K562 (cell line): ENCODE data around the gene TJP2.

Experiments used
- EP300 ChIP-seq: IDR thresholded peaks from 2 replicates; pipeline ENCODE4 v1.6.1; 2012; ENCODE audit warnings: low read length, improper control_type of control experiment
- FOS ChIP-seq: IDR thresholded peaks from 3 replicates; pipeline ENCODE4 v1.6.1; 2011; ENCODE audit not compliant: insufficient read length; ENCODE audit errors: extremely low read depth
- LARP7 ChIP-seq: fragments of 450-650 bp; IDR thresholded peaks from 2 replicates; pipeline ENCODE4 v1.6.1; 2016
- NFE2 ChIP-seq: IDR thresholded peaks from 2 replicates; pipeline ENCODE4 v1.6.1; 2014; ENCODE audit warnings: antibody characterized with exemption, low read depth
- SP2 ChIP-seq: IDR thresholded peaks from 2 replicates; pipeline ENCODE4 v1.6.1; 2011; ENCODE audit warnings: mild to moderate bottlenecking, low read depth, low read length, moderate library complexity; ENCODE audit not compliant: poor library complexity, severe bottlenecking; ENCODE audit errors: extremely low read depth
- ZNF24 ChIP-seq: fragments of 450-650 bp; IDR thresholded peaks from 2 replicates; pipeline ENCODE4 v1.6.1; 2016

DNA sequence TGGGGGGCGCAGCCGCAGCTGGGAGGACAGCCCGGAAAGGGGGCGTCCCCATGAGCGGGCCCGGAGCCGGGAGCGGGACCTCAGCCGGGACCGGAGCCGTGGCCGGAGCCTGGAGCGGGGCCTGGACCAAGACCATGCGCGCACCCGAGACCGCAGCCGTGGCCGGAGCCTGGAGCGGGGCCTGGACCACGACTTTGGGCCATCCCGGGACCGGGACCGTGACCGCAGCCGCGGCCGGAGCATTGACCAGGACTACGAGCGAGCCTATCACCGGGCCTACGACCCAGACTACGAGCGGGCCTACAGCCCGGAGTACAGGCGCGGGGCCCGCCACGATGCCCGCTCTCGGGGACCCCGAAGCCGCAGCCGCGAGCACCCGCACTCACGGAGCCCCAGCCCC is 47.0 kb downstream of the TJP2 start:
- no peak for TF ChIP-seq EP300
- no peak for TF ChIP-seq FOS
- TF ChIP-seq LARP7, result no peak
- TF ChIP-seq ZNF24, result no peak
- no peak for TF ChIP-seq NFE2
- no peak for TF ChIP-seq SP2
